OCI-LY7 (cell line): Measurements from ENCODE around the gene AXL. TPM values are rescaled to one million over a fixed set of nuclear protein-coding genes. Genes with fewer than 3 reads are reported as not detected.

Experiments
- BruUV-seq: library from RNA; stranded (reverse); fragments of 400-500 nt; replicated peaks from 2 replicates; lab custom pipeline; 2021; lab: Mats Ljungman, UMichigan
- CTCF ChIA-PET: fragments of 300-600 bp; sonication (Branson Sonifier 250); formaldehyde crosslinking; loops from one replicate; lab custom pipeline; 2022; ENCODE audit warnings: antibody characterized with exemption; ENCODE audit not compliant: unreplicated experiment; lab: Charles Lee
- POLR2A ChIA-PET: fragments of 300-600 bp; sonication (Branson Sonifier 250); formaldehyde crosslinking; loops from one replicate; lab custom pipeline; 2022; ENCODE audit warnings: antibody characterized with exemption; lab: Charles Lee
- DNase-seq: peaks from one replicate; pipeline ENCODE4 v3.0.0-alpha.2; 2015; ENCODE audit warnings: low spot score
- H2AFZ ChIP-seq: fragments of 200-600 bp; sonication (generic), shearing (Covaris generic); 2 replicates; pipeline ENCODE4 v1.6.1; 2014; ENCODE audit warnings: mild to moderate bottlenecking, antibody characterized with exemption, low read length, moderate library complexity
- H3K27ac ChIP-seq: fragments of 200-600 bp; sonication (generic); 2 replicates; pipeline ENCODE4 v1.5.1; 2014; ENCODE audit warnings: mixed run types, low read depth, mild to moderate bottlenecking, moderate library complexity, low read length, inconsistent platforms; ENCODE audit not compliant: poor library complexity, severe bottlenecking
- H3K36me3 ChIP-seq: fragments of 200-600 bp; sonication (generic); 2 replicates; pipeline ENCODE4 v1.6.1; 2014; ENCODE audit warnings: mild to moderate bottlenecking, antibody characterized with exemption, low read length, moderate library complexity, mixed read lengths; ENCODE audit not compliant: insufficient read depth
- H3K4me1 ChIP-seq: fragments of 200-600 bp; sonication (generic); 2 replicates; pipeline ENCODE4 v1.5.1; 2014; ENCODE audit warnings: mild to moderate bottlenecking, low read length; ENCODE audit not compliant: insufficient read depth, poor library complexity, severe bottlenecking
- H3K4me2 ChIP-seq: fragments of 200-600 bp; sonication (generic); 2 replicates; pipeline ENCODE4 v1.6.1; 2014; ENCODE audit warnings: mild to moderate bottlenecking, low read length
- H3K4me3 ChIP-seq: fragments of 200-600 bp; sonication (generic); 2 replicates; pipeline ENCODE4 v1.5.1; 2014; ENCODE audit warnings: mild to moderate bottlenecking, low read depth, low read length; ENCODE audit not compliant: poor library complexity, severe bottlenecking
- H3K79me2 ChIP-seq: fragments of 200-600 bp; sonication (generic); 2 replicates; pipeline ENCODE4 v1.6.1; 2016; ENCODE audit warnings: low read depth, mild to moderate bottlenecking, low read length, moderate library complexity, mixed read lengths; ENCODE audit not compliant: insufficient read depth
- H3K9me2 ChIP-seq: fragments of 200-600 bp; sonication (generic); 2 replicates; pipeline ENCODE4 v1.6.1; 2016; ENCODE audit warnings: mild to moderate bottlenecking, low read length, mixed read lengths; ENCODE audit not compliant: insufficient read depth
- H3K9me3 ChIP-seq: fragments of 200-600 bp; sonication (generic); 2 replicates; pipeline ENCODE4 v1.6.1; 2014; ENCODE audit warnings: mild to moderate bottlenecking, mixed run types, low read length, mixed read lengths
- H4K20me1 ChIP-seq: fragments of 200-600 bp; sonication (generic); 2 replicates; pipeline ENCODE4 v1.6.1; 2014; ENCODE audit warnings: mild to moderate bottlenecking, antibody characterized with exemption, low read length, moderate library complexity, mixed read lengths; ENCODE audit not compliant: insufficient read depth
- CTCF ChIP-seq: fragments of 200-600 bp; sonication (generic); conservative IDR thresholded peaks from 2 replicates; pipeline ENCODE4 v1.5.1; 2014; ENCODE audit warnings: mild to moderate bottlenecking, antibody characterized with exemption, low read length, moderate library complexity, mixed read lengths
- EZH2phosphoT487 ChIP-seq: fragments of 200-600 bp; sonication (generic); IDR thresholded peaks from 2 replicates; pipeline ENCODE4 v1.6.1; 2018; ENCODE audit warnings: low read depth, borderline replicate concordance, mild to moderate bottlenecking, mixed run types, antibody characterized with exemption, low read length, moderate library complexity, mixed read lengths
- intact Hi-C: fragments of 100-400 bp; cut with micrococcal nuclease; formaldehyde crosslinking; loops from one replicate; pipeline ENCODE4 v1.10.0; 2022; ENCODE audit not compliant: unreplicated experiment
- total RNA-seq, 2 experiments: library from RNA; depleted of rRNA in 1 of 2; stranded (reverse); fragments of >200 nt in 1 of 2; shearing (Covaris generic) in 1 of 2; gene quantifications; 2 replicates each; pipeline ENCODE4 v1.2.3, GENCODE V29; 2014 to 2022

Gene AXL
- total RNA-seq, 2 experiments from 2014 or later = not detected

- peaks cover 4% of the 10 kb centered on the region; the same call in 1 of the 2 replicates for H4K20me1 ChIP-seq
- H3K4me3 ChIP-seq = peak overlapping the region; percentile 94
- H3K79me2 ChIP-seq = peaks cover 28% of the 10 kb centered on the region
- DNase-seq = no peak
- H3K4me2 ChIP-seq = peak overlapping the region; percentile 94
- ChIA-PET CTCF (no interaction called here), POLR2A (interaction anchor here (0.7 kb wide), 1 partner anchor 826 kb away, joined by 3 read pairs; no protein-coding TSS in a partner anchor)
- H2AFZ ChIP-seq = peak overlapping the region; percentile 44; the same call in 1 of the 2 replicates
- H3K9me2 ChIP-seq = no peaks in the 10 kb centered on the region
- intact Hi-C loops = loop anchor here (1.0 to 5.0 kb wide), 5 partner anchors 57 to 464 kb away; partner anchors contain the start of genes EGLN2, ERICH4 and TGFB1
- H3K4me1 ChIP-seq = peaks cover 9% of the 10 kb centered on the region
- TF ChIP-seq EZH2phosphoT487 (no peak), CTCF (no peak)
- no peak overlapping the region for H3K27ac ChIP-seq
- H3K36me3 ChIP-seq = peaks cover 16% of the 10 kb centered on the region
- no TSS peak for BruUV-seq
- H3K9me3 ChIP-seq = no peaks in the 10 kb centered on the region
Measured at GRCh38 chr19:41261474-41262190, 42.6 kb downstream of the AXL start.

- Histone ChIP-seq H2AFZ (peak overlapping the region; percentile 83), H3K4me3 (peak overlapping the region; percentile 94), H3K9me3 (no peaks in the 10 kb centered on the region), H3K4me1 (peaks cover 15% of the 10 kb centered on the region), H3K79me2 (peaks cover 44% of the 10 kb centered on the region), H4K20me1 (peaks cover 19% of the 10 kb centered on the region), H3K36me3 (peaks cover 32% of the 10 kb centered on the region), H3K9me2 (no peaks in the 10 kb centered on the region), H3K27ac (peak overlapping the region; percentile 91), H3K4me2 (peak overlapping the region; percentile 94)
- TF ChIP-seq CTCF = no peak
- TF ChIP-seq EZH2phosphoT487 = no peak
- ChIA-PET POLR2A (interaction anchor here (0.6 to 1.0 kb wide), 6 partner anchors 18 to 1782 kb away, joined by 3 read pairs; partner anchors contain the start of gene TIMM50), CTCF (no interaction called here)
- intact Hi-C loops = loop anchor here (2.0 to 5.0 kb wide), 4 partner anchors 90 to 466 kb away; partner anchors contain the start of genes EGLN2, ERICH4 and TGFB1
- BruUV-seq = TSS peak; percentile 97
- peak; percentile 81 for DNase-seq
Measured at GRCh38 chr19:41263042-41263849, 44.2 kb downstream of the AXL start.
